ENCODE measurements around the gene CACTIN.

GRCh38 chr19:3633559-3633988, 7.0 kb upstream of the CACTIN start:
- TF ChIP-seq SUZ12 (IDR thresholded peaks at IDR 0.05; ENCODE audit: extremely low read depth, insufficient read depth, insufficient read length): no peak
- TF ChIP-seq ZNF274 (IDR thresholded peaks at IDR 0.05; ENCODE audit: low read depth, low read length): no peak
- TF ChIP-seq YY1 (IDR thresholded peaks at IDR 0.05; ENCODE audit: insufficient read depth, insufficient read length): no peak
